Liver (tissue), 9 donors: ENCODE data around the gene NELFCD. TPM values are rescaled to one million over a fixed set of nuclear protein-coding genes. Genes with fewer than 3 reads are reported as not detected.

Experiments used
- DNase-seq: peaks from one replicate; pipeline ENCODE4 v3.0.0-alpha.2; 2017; ENCODE audit warnings: low spot score
- H3K27ac ChIP-seq, 2 donors: one replicate each; pipeline ENCODE4 v1.7.0; 2013; ENCODE audit warnings: inconsistent platforms in 2 of 2, low read length in 2 of 2, control low read depth in 1 of 2, low read depth in 1 of 2, mild to moderate bottlenecking in 1 of 2
- H3K27me3 ChIP-seq, 4 donors: one replicate each; pipeline versions ENCODE4 v1.6.1 to v1.7.0; 2013; ENCODE audit warnings: low read length in 3 of 4, inconsistent platforms in 1 of 4, mild to moderate bottlenecking in 1 of 4, moderate library complexity in 1 of 4; ENCODE audit not compliant: control insufficient read depth in 4 of 4, insufficient read depth in 4 of 4
- H3K36me3 ChIP-seq, 4 donors: one replicate each; pipeline versions ENCODE4 v1.6.1 to v1.7.0; 2013; ENCODE audit warnings: low read length in 3 of 4, mild to moderate bottlenecking in 3 of 4, low read depth in 1 of 4, moderate library complexity in 1 of 4; ENCODE audit not compliant: control insufficient read depth in 4 of 4, insufficient read depth in 3 of 4
- H3K4me1 ChIP-seq, 4 donors: one replicate each; pipeline versions ENCODE4 v1.6.1 to v1.7.0; 2013; ENCODE audit warnings: low read length in 3 of 4, mild to moderate bottlenecking in 3 of 4, moderate library complexity in 1 of 4; ENCODE audit not compliant: control insufficient read depth in 4 of 4, insufficient read depth in 4 of 4
- H3K4me3 ChIP-seq, 3 donors: one replicate each; pipeline versions ENCODE4 v1.6.1 to v1.7.0; 2013; ENCODE audit warnings: low read length in 3 of 3, control low read depth in 1 of 3, low read depth in 1 of 3, mild to moderate bottlenecking in 1 of 3
- H3K9ac ChIP-seq, 2 donors: one replicate each; pipeline ENCODE4 v1.7.0; 2013; ENCODE audit warnings: low read length in 2 of 2, mild to moderate bottlenecking in 2 of 2, moderate library complexity in 2 of 2, control low read depth in 1 of 2, low read depth in 1 of 2
- H3K9me3 ChIP-seq, 4 donors: one replicate each; pipeline versions ENCODE4 v1.6.1 to v1.7.0; 2013; ENCODE audit warnings: low read length in 3 of 4; ENCODE audit not compliant: control insufficient read depth in 4 of 4
- ATF3 ChIP-seq: IDR thresholded peaks from 2 replicates; pipeline ENCODE4 v1.6.1; 2016; ENCODE audit warnings: antibody characterized with exemption
- EGR1 ChIP-seq, 2 donors: IDR thresholded peaks; 2 replicates each; pipeline ENCODE4 v1.6.1; 2016 to 2018; ENCODE audit warnings: antibody characterized with exemption in 2 of 2, low read depth in 2 of 2
- FOXA1 ChIP-seq: IDR thresholded peaks from 2 replicates; pipeline ENCODE4 v1.6.1; 2016; ENCODE audit warnings: antibody characterized with exemption
- FOXA2 ChIP-seq: IDR thresholded peaks from 2 replicates; pipeline ENCODE4 v1.6.1; 2016; ENCODE audit warnings: antibody characterized with exemption
- GABPA ChIP-seq, 2 donors: IDR thresholded peaks in 1 of 2; conservative IDR thresholded peaks in 1 of 2; 2 replicates each; pipeline ENCODE4 v1.6.1; 2016; ENCODE audit warnings: antibody characterized with exemption in 2 of 2, mild to moderate bottlenecking in 1 of 2, moderate library complexity in 1 of 2
- HNF4A ChIP-seq, 2 donors: conservative IDR thresholded peaks; 2 replicates each; pipeline ENCODE4 v1.6.1; 2016; ENCODE audit warnings: antibody characterized with exemption in 2 of 2, mild to moderate bottlenecking in 2 of 2
- HNF4G ChIP-seq: IDR thresholded peaks from 2 replicates; pipeline ENCODE4 v1.6.1; 2016; ENCODE audit warnings: antibody characterized with exemption
- JUND ChIP-seq, 2 donors: IDR thresholded peaks; 2 replicates each; pipeline ENCODE4 v1.6.1; 2016; ENCODE audit warnings: antibody characterized with exemption in 2 of 2
- NR2F2 ChIP-seq: IDR thresholded peaks from 2 replicates; pipeline ENCODE4 v1.6.1; 2016; ENCODE audit warnings: antibody characterized with exemption
- RAD21 ChIP-seq, 2 donors: IDR thresholded peaks; 2 replicates each; pipeline ENCODE4 v1.6.1; 2016; ENCODE audit warnings: antibody characterized with exemption in 2 of 2, mild to moderate bottlenecking in 2 of 2
- REST ChIP-seq: IDR thresholded peaks from 2 replicates; pipeline ENCODE4 v1.6.1; 2016; ENCODE audit warnings: antibody characterized with exemption, mild to moderate bottlenecking
- RXRA ChIP-seq, 2 donors: IDR thresholded peaks; 2 replicates each; pipeline ENCODE4 v1.6.1; 2017 to 2018; ENCODE audit warnings: antibody characterized with exemption in 2 of 2, mild to moderate bottlenecking in 1 of 2
- SP1 ChIP-seq: IDR thresholded peaks from 2 replicates; pipeline ENCODE4 v1.6.1; 2018; ENCODE audit warnings: antibody characterized with exemption, mild to moderate bottlenecking
- TAF1 ChIP-seq: conservative IDR thresholded peaks from 2 replicates; pipeline ENCODE4 v1.6.1; 2016; ENCODE audit warnings: antibody characterized with exemption, mild to moderate bottlenecking
- YY1 ChIP-seq: IDR thresholded peaks from 2 replicates; pipeline ENCODE4 v1.6.1; 2016; ENCODE audit warnings: antibody characterized with exemption, mild to moderate bottlenecking
- WGBS: extraction: QIAGEN DNeasy Blood & Tissue Kit; methylation state at CpG from one replicate; pipeline ENCODE4 v1.1.7; 2013; 5-methylcytosine and 5-hydroxymethylcytosine counted together
- polyA plus RNA-seq, 2 donors: library from polyadenylated mRNA; stranded (reverse) in 1 of 2; unstranded in 1 of 2; fragments of 200-250 nt in 1 of 2; fragments of >200 nt in 1 of 2; fragmentation: Nextera tagmentation in 1 of 2; extraction: Ambion mirVana in 1 of 2; gene quantifications; one replicate each; pipeline versions ENCODE4 v1.2.1 to v1.2.3, GENCODE V29; 2013 to 2015
- total RNA-seq, 2 donors: library from RNA; depleted of rRNA; stranded (reverse); fragments of >200 nt; gene quantifications; one replicate each; pipeline ENCODE4 v1.2.3, GENCODE V29; 2014
- TF ChIP-seq, protein P1 (sequence below): fragments of 150-350 bp; IDR thresholded peaks from 2 replicates; pipeline ENCODE4 v1.5.1; 2017; ENCODE audit warnings: improper control_type of control experiment, low read depth, low read length; ENCODE audit not compliant: missing input control
- TF ChIP-seq, protein P2 (sequence below): IDR thresholded peaks from 2 replicates; pipeline ENCODE4 v1.6.1; 2016; ENCODE audit warnings: antibody characterized with exemption
- TF ChIP-seq, protein P3 (sequence below): IDR thresholded peaks from 2 replicates; pipeline ENCODE4 v1.6.1; 2016; ENCODE audit warnings: antibody characterized with exemption
- donor health status: healthy.
- donor health status: healthy.
- donor health status: healthy.
- donor health status: healthy.
- donor health status: healthy.

NELFCD gene
- total and polyA plus RNA-seq, 4 donors, result 28.1 to 39.8 (median 37.0) TPM

DNA sequence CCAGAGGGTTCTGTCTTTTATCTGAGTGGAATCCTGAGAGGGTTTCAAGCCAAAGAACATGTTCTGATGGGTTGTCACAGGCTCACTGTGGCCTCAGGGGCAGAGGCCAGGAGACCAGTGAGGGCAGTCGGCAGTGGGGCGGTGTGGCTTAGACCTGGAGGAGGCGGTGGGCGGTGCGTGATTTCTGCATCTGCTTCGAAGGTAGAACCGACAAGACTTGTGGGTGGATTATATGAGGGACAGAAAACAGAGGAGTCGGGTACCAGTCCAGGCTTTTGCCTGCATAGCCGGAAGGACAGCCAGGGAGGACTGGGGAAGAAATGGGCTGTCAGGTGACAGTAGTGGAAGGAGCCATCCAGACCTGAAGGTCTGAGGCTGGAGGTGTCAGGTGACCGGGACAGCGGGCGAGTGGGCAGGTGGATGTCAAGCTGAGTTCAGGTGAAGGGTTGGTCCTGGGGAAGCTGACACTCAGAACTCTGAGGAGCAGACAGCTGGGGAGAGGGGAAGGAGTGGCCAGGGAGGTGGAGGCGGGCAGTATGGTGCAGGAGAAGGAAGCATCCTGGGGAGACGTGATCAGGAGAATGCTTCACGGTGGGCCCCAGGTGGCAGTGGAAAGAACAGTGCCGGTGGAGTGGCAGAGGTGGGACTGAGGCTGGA lies 22.9 kb downstream of the NELFCD start:
- Histone ChIP-seq H3K9me3 (no peaks in the 10 kb centered on the region), H3K9ac (no peak overlapping the region), H3K27me3 (no peaks in the 10 kb centered on the region), H3K27ac (peak overlapping the region; percentile 82 to 92), H3K4me1 (peaks cover 11 to 38% (median 26%) of the 10 kb centered on the region in 4 donors), H3K36me3 (peaks cover 11 to 19% (median 13%) of the 10 kb centered on the region in 4 donors), H3K4me3 (no peak overlapping the region)
- TF ChIP-seq SP1, result no peak
- no peak for TF ChIP-seq TAF1
- 88% methylated on average over 16 of the region's 16 CpGs for WGBS
- no peak for DNase-seq

DNA sequence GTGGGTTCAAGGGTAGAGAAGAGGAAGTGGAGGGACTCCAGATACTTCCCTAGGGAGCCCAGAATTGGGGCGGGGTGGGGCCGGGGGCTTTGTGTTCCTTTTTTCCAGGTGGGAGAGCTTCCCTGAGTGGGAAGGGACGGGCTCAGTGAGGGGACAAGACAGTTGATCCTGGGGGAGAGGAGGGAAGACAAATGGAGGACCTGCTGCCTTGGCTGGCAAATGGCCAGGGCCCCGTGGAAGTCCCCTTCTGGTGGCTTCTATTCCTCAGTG lies 23.4 kb downstream of the NELFCD start:
- WGBS, result 66% methylated on average over 4 of the region's 4 CpGs
- no peak for DNase-seq
- Histone ChIP-seq H3K4me1 (peaks cover 11 to 38% (median 26%) of the 10 kb centered on the region in 4 donors), H3K9ac (no peak overlapping the region), H3K4me3 (peak overlapping the region in 1 of 3 donors; percentile 83), H3K27ac (peak overlapping the region; percentile 82 to 92), H3K9me3 (no peaks in the 10 kb centered on the region), H3K36me3 (peaks cover 7 to 15% (median 11%) of the 10 kb centered on the region in 4 donors), H3K27me3 (no peaks in the 10 kb centered on the region)
- TF ChIP-seq YY1, result no peak
- no peak for TF ChIP-seq HNF4A (conservative IDR thresholded peaks at IDR 0.05)
- no peak for TF ChIP-seq REST
- TF ChIP-seq, protein P1, sequence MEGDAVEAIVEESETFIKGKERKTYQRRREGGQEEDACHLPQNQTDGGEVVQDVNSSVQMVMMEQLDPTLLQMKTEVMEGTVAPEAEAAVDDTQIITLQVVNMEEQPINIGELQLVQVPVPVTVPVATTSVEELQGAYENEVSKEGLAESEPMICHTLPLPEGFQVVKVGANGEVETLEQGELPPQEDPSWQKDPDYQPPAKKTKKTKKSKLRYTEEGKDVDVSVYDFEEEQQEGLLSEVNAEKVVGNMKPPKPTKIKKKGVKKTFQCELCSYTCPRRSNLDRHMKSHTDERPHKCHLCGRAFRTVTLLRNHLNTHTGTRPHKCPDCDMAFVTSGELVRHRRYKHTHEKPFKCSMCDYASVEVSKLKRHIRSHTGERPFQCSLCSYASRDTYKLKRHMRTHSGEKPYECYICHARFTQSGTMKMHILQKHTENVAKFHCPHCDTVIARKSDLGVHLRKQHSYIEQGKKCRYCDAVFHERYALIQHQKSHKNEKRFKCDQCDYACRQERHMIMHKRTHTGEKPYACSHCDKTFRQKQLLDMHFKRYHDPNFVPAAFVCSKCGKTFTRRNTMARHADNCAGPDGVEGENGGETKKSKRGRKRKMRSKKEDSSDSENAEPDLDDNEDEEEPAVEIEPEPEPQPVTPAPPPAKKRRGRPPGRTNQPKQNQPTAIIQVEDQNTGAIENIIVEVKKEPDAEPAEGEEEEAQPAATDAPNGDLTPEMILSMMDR, result no peak
- TF ChIP-seq, protein P2, sequence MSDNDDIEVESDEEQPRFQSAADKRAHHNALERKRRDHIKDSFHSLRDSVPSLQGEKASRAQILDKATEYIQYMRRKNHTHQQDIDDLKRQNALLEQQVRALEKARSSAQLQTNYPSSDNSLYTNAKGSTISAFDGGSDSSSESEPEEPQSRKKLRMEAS, result no peak
- no peak for TF ChIP-seq ATF3
- TF ChIP-seq NR2F2, result no peak
- no peak for TF ChIP-seq HNF4G
- TF ChIP-seq FOXA2, result no peak
- TF ChIP-seq TAF1, result no peak
- TF ChIP-seq, protein P3, sequence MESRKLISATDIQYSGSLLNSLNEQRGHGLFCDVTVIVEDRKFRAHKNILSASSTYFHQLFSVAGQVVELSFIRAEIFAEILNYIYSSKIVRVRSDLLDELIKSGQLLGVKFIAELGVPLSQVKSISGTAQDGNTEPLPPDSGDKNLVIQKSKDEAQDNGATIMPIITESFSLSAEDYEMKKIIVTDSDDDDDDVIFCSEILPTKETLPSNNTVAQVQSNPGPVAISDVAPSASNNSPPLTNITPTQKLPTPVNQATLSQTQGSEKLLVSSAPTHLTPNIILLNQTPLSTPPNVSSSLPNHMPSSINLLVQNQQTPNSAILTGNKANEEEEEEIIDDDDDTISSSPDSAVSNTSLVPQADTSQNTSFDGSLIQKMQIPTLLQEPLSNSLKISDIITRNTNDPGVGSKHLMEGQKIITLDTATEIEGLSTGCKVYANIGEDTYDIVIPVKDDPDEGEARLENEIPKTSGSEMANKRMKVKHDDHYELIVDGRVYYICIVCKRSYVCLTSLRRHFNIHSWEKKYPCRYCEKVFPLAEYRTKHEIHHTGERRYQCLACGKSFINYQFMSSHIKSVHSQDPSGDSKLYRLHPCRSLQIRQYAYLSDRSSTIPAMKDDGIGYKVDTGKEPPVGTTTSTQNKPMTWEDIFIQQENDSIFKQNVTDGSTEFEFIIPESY, result no peak
- TF ChIP-seq RXRA (IDR thresholded peaks at IDR 0.05), result no peak
- TF ChIP-seq JUND (IDR thresholded peaks at IDR 0.05), result no peak
- no peak for TF ChIP-seq SP1
- no peak for TF ChIP-seq FOXA1
- no peak for TF ChIP-seq EGR1 (IDR thresholded peaks at IDR 0.05; ENCODE audit: low read depth in 2 of 2)
- TF ChIP-seq RAD21 (IDR thresholded peaks at IDR 0.05), result no peak
- TF ChIP-seq GABPA (IDR thresholded peaks at IDR 0.05 in 1 of 2, conservative IDR thresholded peaks at IDR 0.05 in 1 of 2), result no peak
